Keratinocyte (primary cell): ENCODE data around the gene NCK2. TPM values are rescaled to one million over a fixed set of nuclear protein-coding genes. Genes with fewer than 3 reads are reported as not detected.

ENCODE experiments used
- DNase-seq: peaks from one replicate; pipeline ENCODE4 v3.0.0-alpha.2; 2011; ENCODE audit warnings: low read depth, missing footprints, low spot score
- FAIRE-seq: peaks from 2 replicates; lab custom pipeline; 2011; peaks lifted over from hg19 to GRCh38; lab: Jason Lieb, UNC
- H2AFZ ChIP-seq: 2 replicates; pipeline ENCODE4 v1.6.0; 2012; ENCODE audit warnings: low read length, control low read depth, inconsistent platforms; ENCODE audit not compliant: control insufficient read depth
- H3K27ac ChIP-seq: 2 replicates; pipeline ENCODE4 v1.5.1; 2011; ENCODE audit warnings: low read length; ENCODE audit not compliant: control insufficient read depth, insufficient read depth
- H3K27me3 ChIP-seq: 3 replicates; pipeline ENCODE4 v1.6.0; 2011; ENCODE audit warnings: low read length; ENCODE audit not compliant: control insufficient read depth, insufficient read depth; ENCODE audit errors: extremely low read depth
- H3K36me3 ChIP-seq, 2 experiments: 2 replicates in 1 of 2; 3 replicates in 1 of 2; pipeline ENCODE4 v1.5.1; 2011; ENCODE audit warnings: low read length in 2 of 2, mild to moderate bottlenecking in 1 of 2; ENCODE audit not compliant: control insufficient read depth in 2 of 2, insufficient read depth in 2 of 2; ENCODE audit errors: extremely low read depth in 1 of 2
- H3K4me1 ChIP-seq: 3 replicates; pipeline ENCODE4 v1.5.1; 2011; ENCODE audit warnings: low read length; ENCODE audit not compliant: control insufficient read depth, insufficient read depth; ENCODE audit errors: extremely low read depth
- H3K4me2 ChIP-seq: 3 replicates; pipeline ENCODE4 v1.6.0; 2011; ENCODE audit warnings: low read depth, low read length; ENCODE audit not compliant: control insufficient read depth, insufficient read depth; ENCODE audit errors: extremely low read depth
- H3K4me3 ChIP-seq, 3 experiments: fragments of 200-600 bp in 1 of 3; sonication (generic) in 1 of 3; 2 replicates in 2 of 3; 3 replicates in 1 of 3; pipeline ENCODE4 v1.5.1; 2011 to 2016; ENCODE audit warnings: low read length in 3 of 3, mild to moderate bottlenecking in 3 of 3, control low read depth in 2 of 3, inconsistent platforms in 1 of 3, low read depth in 1 of 3, mixed read lengths in 1 of 3, mixed run types in 1 of 3, moderate library complexity in 1 of 3; ENCODE audit not compliant: control insufficient read depth in 2 of 3, insufficient read depth in 2 of 3; ENCODE audit errors: extremely low read depth in 1 of 3
- H3K79me2 ChIP-seq: 2 replicates; pipeline ENCODE4 v1.6.0; 2012; ENCODE audit warnings: low read length; ENCODE audit not compliant: control insufficient read depth, insufficient read depth
- H3K9ac ChIP-seq: 3 replicates; pipeline ENCODE4 v1.6.0; 2011; ENCODE audit warnings: low read length; ENCODE audit not compliant: control insufficient read depth, insufficient read depth; ENCODE audit errors: extremely low read depth
- H3K9me1 ChIP-seq: 3 replicates; pipeline ENCODE4 v1.6.0; 2011; ENCODE audit warnings: low read length; ENCODE audit not compliant: control insufficient read depth, insufficient read depth; ENCODE audit errors: extremely low read depth
- H3K9me3 ChIP-seq: 2 replicates; pipeline ENCODE4 v1.5.1; 2012; ENCODE audit warnings: low read depth, low read length; ENCODE audit not compliant: control insufficient read depth
- H4K20me1 ChIP-seq: 3 replicates; pipeline ENCODE4 v1.6.0; 2011; ENCODE audit warnings: low read length; ENCODE audit not compliant: control insufficient read depth, insufficient read depth; ENCODE audit errors: extremely low read depth
- CTCF ChIP-seq, 3 experiments: IDR thresholded peaks in 1 of 3; conservative IDR thresholded peaks in 1 of 3; optimal IDR thresholded peaks in 1 of 3; 2 replicates in 2 of 3; 3 replicates in 1 of 3; pipeline versions ENCODE3 to v1.5.1; 2011; ENCODE audit warnings: low read length in 3 of 3, mild to moderate bottlenecking in 3 of 3, moderate library complexity in 2 of 3, control low read depth in 1 of 3, inconsistent platforms in 1 of 3; ENCODE audit not compliant: insufficient read depth in 2 of 3; ENCODE audit errors: extremely low read depth in 1 of 3
- EZH2 ChIP-seq: IDR thresholded peaks from one replicate; pipeline ENCODE4 v1.6.1; 2012; ENCODE audit warnings: inconsistent platforms, mild to moderate bottlenecking, low read length, moderate library complexity
- dilution Hi-C: fragments of 300-500 bp; cut with MboI; formaldehyde crosslinking; loops from one replicate; pipeline ENCODE4 v1.7.0; 2020; ENCODE audit warnings: low sequenced_read_pairs; ENCODE audit not compliant: extremely low pct_ligation_motif_present
- polyA plus RNA-seq, 5 experiments: library from polyadenylated mRNA; depleted of rRNA in 3 of 5; stranded (reverse) in 3 of 5; stranded (forward) in 1 of 5; unstranded in 1 of 5; fragments of >200 nt; gene quantifications; 1 replicate in 1 of 5; 2 replicates in 3 of 5; 3 replicates in 1 of 5; pipeline versions ENCODE4 v1.2.1 to v1.2.3, GENCODE V29; 2011 to 2012; ENCODE audit warnings: missing spikeins in 2 of 5, low read depth in 1 of 5, low replicate concordance in 1 of 5

NCK2 gene
- polyA plus RNA-seq, 1 donor (not counting 4 experiments of a cell fraction or from before 2014, with no cell fraction given), result 31.4 TPM

- Histone ChIP-seq H3K9me1 (no peaks in the 10 kb centered on the region), H3K9ac (no peak overlapping the region), H3K9me3 (peaks cover 5% of the 10 kb centered on the region), H3K4me3 (no peak overlapping the region), H3K4me1 (no peaks in the 10 kb centered on the region), H3K4me2 (no peak overlapping the region), H3K27ac (no peak overlapping the region), H3K27me3 (no peaks in the 10 kb centered on the region), H3K79me2 (no peaks in the 10 kb centered on the region), H3K36me3 (no peaks in the 10 kb centered on the region), H2AFZ (no peak overlapping the region), H4K20me1 (no peaks in the 10 kb centered on the region)
- no peak for DNase-seq
- no peak for TF ChIP-seq EZH2
- no peak for TF ChIP-seq CTCF (optimal IDR thresholded peaks at IDR 0.05 in 1 of 3, IDR thresholded peaks at IDR 0.05 in 1 of 3, conservative IDR thresholded peaks at IDR 0.05 in 1 of 3; ENCODE audit: extremely low read depth in 1 of 3, insufficient read depth in 2 of 3, low read length in 3 of 3)
- dilution Hi-C loops, result no loop called here
- FAIRE-seq, result no peak
Measured at GRCh38 chr2:105912081-105912480, 167.4 kb downstream of the NCK2 start.

- dilution Hi-C loops, result no loop called here
- Histone ChIP-seq H3K4me3 (no peak overlapping the region), H3K9me1 (no peaks in the 10 kb centered on the region), H3K9ac (no peak overlapping the region), H4K20me1 (no peaks in the 10 kb centered on the region), H3K4me1 (peaks cover 10% of the 10 kb centered on the region), H3K79me2 (no peaks in the 10 kb centered on the region), H3K4me2 (no peak overlapping the region), H3K27me3 (no peaks in the 10 kb centered on the region), H2AFZ (no peak overlapping the region), H3K9me3 (peaks cover 7% of the 10 kb centered on the region), H3K27ac (no peak overlapping the region), H3K36me3 (no peaks in the 10 kb centered on the region)
- DNase-seq, result no peak
- TF ChIP-seq EZH2, result no peak
- TF ChIP-seq CTCF (optimal IDR thresholded peaks at IDR 0.05 in 1 of 3, IDR thresholded peaks at IDR 0.05 in 1 of 3, conservative IDR thresholded peaks at IDR 0.05 in 1 of 3; ENCODE audit: extremely low read depth in 1 of 3, insufficient read depth in 2 of 3, low read length in 3 of 3), result no peak
- FAIRE-seq, result peak; percentile 41
Measured at GRCh38 chr2:105915005-105915558, 170.4 kb downstream of the NCK2 start.
